Activated naive CD4-positive, alpha-beta T cell treated with anti-CD3 and anti-CD28 coated beads, Interleukin-2, amount 50 U/mL, for 16 hours (primary cell): ENCODE measurements around the gene PDE10A.
"Not testable (repeated sequence)": the region's sequence is repeated elsewhere in the genome, so short reads cannot be mapped to it uniquely, and the experiment has no call there.

Experiments
- DNase-seq: peaks from one replicate; pipeline ENCODE4 v3.0.0-alpha.2; 2020

The PDE10A gene

GRCh38 chr6:165519316-165519715, 143.7 kb downstream of the PDE10A start:
- no peak for DNase-seq

GRCh38 chr6:165515963-165516624, 146.9 kb downstream of the PDE10A start:
- no peak for DNase-seq

- DNase-seq: no peak
Observed at GRCh38 chr6:165514621-165515020, 148.4 kb downstream of the PDE10A start.

DNA sequence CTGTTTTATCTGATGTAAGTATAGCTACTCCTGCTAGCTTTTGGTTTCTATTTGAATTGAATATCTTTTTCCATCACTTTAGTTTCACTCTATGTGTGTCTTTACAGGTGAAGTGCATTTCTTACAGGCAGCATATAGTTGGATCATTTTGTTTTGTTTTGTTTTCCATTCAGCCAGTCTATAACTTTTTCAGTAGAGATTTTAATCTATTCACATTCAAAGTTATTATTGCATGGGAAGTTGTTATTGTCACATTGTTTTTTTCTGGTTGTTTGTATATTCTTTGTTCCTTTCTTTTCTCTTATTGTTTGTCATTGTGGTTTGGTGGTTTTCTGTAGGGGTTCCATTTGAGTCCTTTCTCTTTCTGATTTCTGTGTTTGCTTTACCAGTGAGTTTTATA, 151.2 kb downstream of the PDE10A start:
- DNase-seq: no peak

GRCh38 chr6:165508321-165508869, 154.6 kb downstream of the PDE10A start:
- no peak for DNase-seq

DNA sequence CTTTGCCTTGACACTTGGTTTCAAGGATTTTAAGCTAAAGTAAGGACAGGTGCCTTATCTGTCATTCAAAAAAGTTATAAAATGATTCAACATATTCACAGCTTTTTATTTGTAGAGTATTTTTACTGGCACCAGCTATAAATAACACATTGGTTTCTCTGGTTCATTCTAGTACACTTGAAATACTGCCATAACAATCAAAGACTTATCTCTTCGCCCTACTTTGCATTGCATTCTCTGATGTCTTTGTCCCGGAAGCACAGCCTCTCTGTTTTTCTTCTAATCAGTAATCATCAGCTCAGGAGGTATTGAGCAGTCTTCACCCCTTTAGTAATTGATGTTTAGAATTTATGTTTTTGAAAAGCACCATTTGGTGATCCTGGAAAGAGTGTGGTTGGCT, 156.4 kb downstream of the PDE10A start:
- no peak for DNase-seq

DNA sequence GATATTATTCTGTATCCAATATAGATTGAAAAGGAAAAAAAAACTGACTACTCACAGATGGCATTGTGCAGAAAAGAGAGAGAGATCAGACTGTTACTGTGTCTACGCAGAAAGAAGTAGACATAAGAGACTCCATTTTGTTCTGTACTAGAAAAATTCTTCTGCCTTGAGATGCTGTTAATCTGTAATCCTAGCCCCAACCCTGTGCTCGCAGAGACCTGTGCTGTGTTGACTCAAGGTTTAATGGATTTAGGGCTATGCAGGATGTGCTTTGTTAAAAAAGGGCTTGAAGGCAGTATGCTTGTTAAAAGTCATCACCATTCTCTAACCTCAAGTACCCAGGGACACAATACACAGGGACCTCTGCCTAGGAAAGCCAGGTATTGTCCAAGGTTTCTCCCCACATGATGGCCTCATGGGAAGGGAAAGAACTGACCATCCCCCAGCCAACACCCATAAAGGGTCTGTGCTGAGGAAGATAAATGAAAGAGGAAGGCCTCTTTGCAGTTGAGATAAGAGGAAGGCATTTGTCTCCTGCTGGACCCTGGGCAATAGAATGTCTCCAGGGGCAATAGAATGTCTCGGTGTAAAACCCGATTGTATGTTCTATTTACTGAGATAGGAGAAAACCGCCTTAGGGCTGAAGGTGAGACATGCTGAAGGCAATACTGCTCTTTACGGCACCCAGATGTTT, 162.7 kb downstream of the PDE10A start:
- DNase-seq: not testable (repeated sequence)

DNA sequence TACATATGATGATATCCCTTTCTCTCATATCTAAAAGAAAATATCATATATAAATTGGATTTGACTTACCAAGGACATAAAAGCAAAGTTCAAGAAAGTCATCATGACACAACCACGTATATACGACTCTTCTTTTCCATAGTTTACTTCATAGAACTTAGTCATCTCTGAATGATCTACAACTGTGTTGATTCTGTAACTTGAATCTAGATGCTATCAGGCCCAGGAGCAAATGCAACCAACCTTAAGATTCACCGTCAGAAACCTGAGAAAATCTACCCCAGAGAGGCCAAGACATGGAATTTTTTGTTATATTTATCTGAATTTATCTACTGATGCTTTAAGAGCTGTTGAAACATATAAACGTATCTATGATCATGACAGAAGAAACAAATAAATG, 165.6 kb downstream of the PDE10A start:
- DNase-seq: no peak

- DNase-seq: no peak
Observed at GRCh38 chr6:165488624-165489295, 174.3 kb downstream of the PDE10A start.

GRCh38 chr6:165487950-165488349, 175.1 kb downstream of the PDE10A start:
- DNase-seq: no peak

DNA sequence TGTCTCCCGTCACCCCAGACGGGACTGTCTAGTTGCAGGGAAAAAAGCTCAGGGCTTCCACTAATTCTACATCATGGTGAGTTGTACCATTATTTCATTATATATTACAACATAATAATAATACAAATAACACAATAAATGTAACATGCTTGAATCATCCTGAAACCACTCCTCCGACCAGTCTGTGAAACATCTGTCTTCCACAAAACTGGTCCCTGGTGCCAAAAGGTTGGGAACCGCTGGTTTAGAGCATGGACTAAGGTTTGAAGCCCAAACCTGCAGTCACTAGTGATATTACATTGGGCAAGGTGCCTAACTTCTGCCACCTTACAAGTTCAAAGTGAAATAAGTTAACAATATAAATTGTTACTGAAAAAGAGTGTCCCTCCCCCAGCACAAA, 175.7 kb downstream of the PDE10A start:
- DNase-seq: no peak

DNA sequence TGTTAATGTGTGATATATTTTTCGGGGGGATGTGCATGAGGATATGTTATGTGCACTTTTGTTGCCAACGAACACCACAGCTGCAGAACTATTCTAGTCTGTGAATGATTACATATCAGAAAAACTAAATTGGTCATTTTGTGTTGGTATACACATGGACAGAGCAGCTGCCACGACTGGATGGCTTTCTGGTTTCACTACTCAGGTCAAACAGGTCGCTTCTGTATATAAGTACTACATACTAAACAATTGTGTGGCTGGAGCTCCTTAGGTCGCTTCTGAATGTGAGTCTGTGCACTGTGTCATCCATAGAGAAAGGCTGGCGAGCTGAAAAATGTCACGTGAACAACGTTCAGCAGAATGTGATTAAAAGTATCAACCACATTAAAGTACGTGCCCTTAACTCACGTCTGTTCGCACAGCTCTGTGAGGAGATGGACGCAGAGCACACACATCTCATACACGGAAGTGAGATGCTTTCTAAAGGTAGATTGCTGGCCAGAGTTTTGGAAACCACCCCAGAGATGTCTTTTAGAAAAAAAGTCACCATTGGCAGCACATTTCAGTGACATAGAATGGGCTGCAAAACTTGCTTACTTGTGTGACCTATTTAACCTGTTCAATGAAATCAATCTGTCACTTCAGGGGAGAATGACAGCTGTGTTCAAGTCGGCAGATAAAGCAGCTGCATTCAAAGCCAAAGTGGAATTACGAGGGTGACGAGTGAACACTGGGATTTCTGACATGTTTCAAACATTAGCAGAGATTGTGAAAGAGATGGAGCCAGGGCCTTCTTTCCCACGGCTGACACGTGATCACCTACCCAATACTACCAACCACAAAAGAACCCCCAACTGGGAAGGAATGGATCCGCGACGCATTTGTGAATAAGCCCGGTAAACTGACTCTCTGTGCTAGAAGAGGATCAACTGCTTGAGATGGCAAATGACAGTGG, 176.6 kb downstream of the PDE10A start:
- no peak for DNase-seq

- no peak for DNase-seq
Observed at GRCh38 chr6:165484178-165484889, 178.7 kb downstream of the PDE10A start.

DNA sequence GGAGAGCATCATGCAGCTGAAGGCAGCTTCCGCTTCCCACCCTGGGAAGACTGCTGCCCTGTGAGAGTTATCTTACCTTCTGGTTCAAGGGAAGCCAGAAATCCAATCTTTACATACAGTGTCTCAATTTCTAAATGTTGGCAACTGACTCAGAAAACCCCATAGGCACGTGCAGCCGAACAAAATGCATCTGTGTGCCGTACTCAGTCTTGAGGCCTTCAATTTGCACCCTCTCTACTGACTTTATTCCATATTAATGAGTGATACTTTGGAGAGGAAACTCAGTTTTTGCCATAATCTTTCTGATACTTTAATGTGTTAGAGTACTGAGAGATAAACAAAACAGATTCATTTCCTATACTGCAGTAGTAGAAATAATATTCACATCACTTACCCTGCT, 181.1 kb downstream of the PDE10A start:
- DNase-seq: no peak

GRCh38 chr6:165480916-165481315, 182.1 kb downstream of the PDE10A start:
- no peak for DNase-seq

- DNase-seq: no peak
Observed at GRCh38 chr6:165478581-165478980, 184.5 kb downstream of the PDE10A start.

DNA sequence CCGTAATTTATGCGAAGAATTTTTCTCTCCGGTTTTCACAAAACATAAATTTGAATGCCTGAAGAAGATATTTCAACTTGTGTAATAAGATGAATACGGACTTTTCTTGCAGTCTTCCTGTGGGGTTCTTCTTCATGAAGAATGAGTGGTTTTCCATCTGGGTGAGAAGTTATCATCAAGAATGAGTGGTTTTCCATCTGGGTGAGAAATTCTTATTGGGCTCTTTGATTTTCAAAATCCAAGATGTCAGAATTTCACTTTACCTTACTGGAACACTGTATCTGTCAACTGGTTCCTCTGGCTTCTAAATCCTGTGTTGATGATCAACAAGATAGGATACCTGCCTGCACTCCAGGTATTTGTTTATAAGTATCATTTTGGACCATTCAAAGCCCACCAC, 193.6 kb downstream of the PDE10A start:
- DNase-seq: no peak

GRCh38 chr6:165468340-165469235, 194.5 kb downstream of the PDE10A start:
- DNase-seq: no peak

DNA sequence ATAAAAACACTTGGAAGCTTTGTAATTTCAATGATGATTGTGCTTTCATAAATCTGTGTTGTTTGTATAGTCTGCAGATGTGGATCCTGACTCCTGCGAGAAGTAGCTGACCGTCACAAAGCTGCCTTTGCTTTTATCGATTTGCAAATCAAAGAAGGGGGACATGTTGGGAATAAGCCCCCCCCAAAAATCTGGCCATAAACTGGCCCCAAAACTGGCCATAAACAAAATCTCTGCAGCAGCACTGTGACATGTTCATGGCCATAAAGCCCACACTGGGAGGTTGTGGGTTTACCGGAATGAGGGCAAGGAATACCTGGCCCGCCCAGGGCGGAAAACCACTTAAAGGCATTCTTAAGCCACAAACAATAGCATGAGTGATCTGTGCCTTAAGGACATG, 199.5 kb downstream of the PDE10A start:
- not testable (repeated sequence) for DNase-seq

DNA sequence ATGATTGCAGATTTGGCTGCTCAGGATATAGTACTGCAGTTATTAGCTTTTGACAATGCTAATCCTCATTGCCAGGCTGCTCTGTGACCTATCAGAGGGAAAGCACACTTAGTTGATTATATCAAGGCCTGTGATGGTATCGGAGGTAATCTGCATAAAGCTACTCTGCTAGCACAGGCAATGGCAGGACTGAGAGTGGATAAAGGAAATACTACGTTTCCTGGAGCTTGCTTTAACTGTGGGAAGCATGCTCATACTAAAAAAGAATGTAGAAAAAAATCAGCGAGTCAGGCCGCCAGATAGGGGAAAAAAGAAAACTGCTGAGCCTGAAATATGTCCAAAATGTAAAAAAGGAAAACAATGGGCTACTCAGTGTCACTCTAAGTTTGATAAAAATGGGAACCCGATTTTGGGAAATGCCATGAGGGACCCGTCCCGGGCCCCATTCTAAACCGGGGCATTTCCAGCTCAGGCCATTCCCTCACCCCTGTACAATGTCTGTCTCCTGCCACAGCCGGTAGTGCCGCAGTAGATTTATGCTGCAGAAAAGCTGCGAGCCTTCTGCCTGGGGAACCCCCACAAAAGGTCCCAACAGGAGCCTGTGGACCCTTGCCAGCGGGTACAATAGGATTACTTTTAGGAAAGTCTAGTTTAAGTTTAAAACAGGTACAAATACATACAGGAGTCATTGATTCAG, 203.3 kb downstream of the PDE10A start:
- not testable (repeated sequence) for DNase-seq
